HepG2 (cell line): ENCODE measurements around the gene PPBP. TPM values are rescaled to one million over a fixed set of nuclear protein-coding genes. Genes with fewer than 3 reads are reported as not detected.

Source experiments
- ATAC-seq: fragments of 200-7000 bp; cut with Tn5 transposase; 3 replicates; pipeline ENCODE4 v1.9.1; 2020; ENCODE audit warnings: mild to moderate bottlenecking, moderate library complexity
- BruUV-seq: library from RNA; stranded (reverse); fragments of 400-500 nt; replicated peaks from 2 replicates; lab custom pipeline; 2021; lab: Mats Ljungman, UMichigan
- CTCF ChIA-PET: fragments of 300-600 bp; formaldehyde crosslinking; extraction: SDS; loops from one replicate; lab custom pipeline; 2021; ENCODE audit warnings: low total read pairs, inconsistent platforms, low intra/inter-chr PET ratio; lab: Yijun Ruan, JAX
- POLR2A ChIA-PET: fragments of 350-600 bp; sonication (Branson Sonifier 250); formaldehyde crosslinking; loops from one replicate; lab custom pipeline; 2020; ENCODE audit warnings: antibody characterized with exemption, inconsistent platforms; lab: Yijun Ruan, JAX
- DNase-seq: peaks from one replicate; pipeline ENCODE4 v3.0.0-alpha.2; 2015; ENCODE audit warnings: low spot score
- FAIRE-seq: peaks from 3 replicates; lab custom pipeline; 2011; peaks lifted over from hg19 to GRCh38; lab: Jason Lieb, UNC
- H2AFZ ChIP-seq: one replicate; pipeline ENCODE4 v1.6.1; 2011; ENCODE audit warnings: low read length, inconsistent platforms
- H3K27ac ChIP-seq: fragments of 300-600 bp; 3 replicates; pipeline ENCODE4 v1.8.0; 2011; ENCODE audit warnings: mixed run types, mild to moderate bottlenecking, mixed read lengths, low read length, inconsistent platforms; ENCODE audit not compliant: insufficient read depth; ENCODE audit errors: extremely low read length
- H3K27me3 ChIP-seq, 2 experiments: fragments of 200-600 bp in 1 of 2; 2 replicates in 1 of 2; 3 replicates in 1 of 2; pipeline versions ENCODE4 v1.6.0 to v1.8.0; 2011; ENCODE audit warnings: low read length in 2 of 2, mild to moderate bottlenecking in 2 of 2, moderate library complexity in 2 of 2, inconsistent platforms in 1 of 2; ENCODE audit not compliant: insufficient read depth in 2 of 2, control insufficient read depth in 1 of 2
- H3K36me3 ChIP-seq, 2 experiments: fragments of 200-600 bp in 1 of 2; replicated peaks in 1 of 2; 2 replicates in 1 of 2; 3 replicates in 1 of 2; pipeline versions ENCODE4 v1.5.1 to v1.8.0; 2011; ENCODE audit warnings: low read length in 2 of 2, inconsistent platforms in 1 of 2; ENCODE audit not compliant: insufficient read depth in 2 of 2, control insufficient read depth in 1 of 2
- H3K4me1 ChIP-seq: 2 replicates; pipeline ENCODE4 v1.5.1; 2012; ENCODE audit warnings: low read length, inconsistent platforms; ENCODE audit not compliant: insufficient read depth
- H3K4me2 ChIP-seq: 2 replicates; pipeline ENCODE4 v1.6.0; 2011; ENCODE audit warnings: low read depth, low read length, inconsistent platforms
- H3K4me3 ChIP-seq, 3 experiments: fragments of 200-600 bp in 1 of 3; sonication (generic), shearing (Covaris generic) in 1 of 3; replicated peaks in 1 of 3; 2 replicates each; pipeline ENCODE4 v1.5.1; 2011 to 2016; ENCODE audit warnings: low read length in 3 of 3, inconsistent platforms in 2 of 3, low read depth in 2 of 3, mild to moderate bottlenecking in 2 of 3, control low read depth in 1 of 3, mixed read lengths in 1 of 3; ENCODE audit not compliant: insufficient read depth in 1 of 3
- H3K79me2 ChIP-seq: one replicate; pipeline ENCODE4 v1.6.1; 2011; ENCODE audit warnings: low read length, inconsistent platforms; ENCODE audit not compliant: insufficient read depth
- H3K9ac ChIP-seq: 2 replicates; pipeline ENCODE4 v1.6.0; 2011; ENCODE audit warnings: mild to moderate bottlenecking, low read depth, low read length, inconsistent platforms; ENCODE audit not compliant: insufficient read depth
- H3K9me3 ChIP-seq: 2 replicates; pipeline ENCODE4 v1.5.1; 2012; ENCODE audit warnings: mild to moderate bottlenecking, low read length
- H4K20me1 ChIP-seq: 2 replicates; pipeline ENCODE4 v1.6.0; 2011; ENCODE audit warnings: inconsistent platforms, mild to moderate bottlenecking, low read length, moderate library complexity; ENCODE audit not compliant: insufficient read depth
- CHCHD3 ChIP-seq: sonication (generic); formaldehyde crosslinking; IDR thresholded peaks from 2 replicates; pipeline ENCODE4 v1.8.0; 2022; ENCODE audit warnings: mild to moderate bottlenecking, missing genetic modification reagents, moderate library complexity
- CSRNP1 ChIP-seq: sonication (generic); formaldehyde crosslinking; IDR thresholded peaks from 2 replicates; pipeline ENCODE4 v1.8.1; 2023; ENCODE audit warnings: mild to moderate bottlenecking, missing genetic modification reagents
- HIC2 ChIP-seq: sonication (generic); formaldehyde crosslinking; IDR thresholded peaks from 2 replicates; pipeline ENCODE4 v1.9.0; 2022; ENCODE audit warnings: low read depth, missing genetic modification reagents
- KAT7 ChIP-seq: IDR thresholded peaks from 2 replicates; pipeline ENCODE4 v1.6.1; 2018; ENCODE audit warnings: borderline replicate concordance, missing compliant biosample characterization
- PPARG ChIP-seq: conservative IDR thresholded peaks from 2 replicates; pipeline ENCODE4 v1.6.1; 2016; ENCODE audit warnings: missing biosample characterization, missing genetic modification reagents
- TFDP1 ChIP-seq: IDR thresholded peaks from 2 replicates; pipeline ENCODE4 v1.6.1; 2016; ENCODE audit warnings: missing compliant biosample characterization, missing genetic modification reagents, borderline replicate concordance
- ZNF275 ChIP-seq: sonication (generic); formaldehyde crosslinking; IDR thresholded peaks from 2 replicates; pipeline ENCODE4 v1.8.0; 2022; ENCODE audit warnings: missing genetic modification reagents, mild to moderate bottlenecking, inconsistent platforms, borderline replicate concordance
- ZNF512 ChIP-seq: sonication (generic); formaldehyde crosslinking; IDR thresholded peaks from 2 replicates; pipeline ENCODE4 v1.4.0; 2020; ENCODE audit warnings: mild to moderate bottlenecking, missing genetic modification reagents
- in situ Hi-C: cut with HindIII; loops from 2 replicates; pipeline ENCODE4 v1.10.0; 2017; ENCODE audit warnings: low pct_unique_long_range_greater_than_20kb; ENCODE audit not compliant: extremely low pct_ligation_motif_present
- intact Hi-C: fragments of 100-400 bp; cut with micrococcal nuclease; formaldehyde crosslinking; loops from one replicate; pipeline ENCODE4 v1.10.0; 2022; ENCODE audit not compliant: unreplicated experiment
- polyA plus RNA-seq, 8 experiments: library from polyadenylated mRNA; depleted of rRNA in 3 of 8; stranded (reverse) in 7 of 8; unstranded in 1 of 8; fragments of >200 nt; fragmentation: Illumina TruSeq in 4 of 8; extraction: Trizol in 4 of 8; gene quantifications; 2 replicates each; pipeline versions ENCODE4 v1.2.1 to v1.2.3, GENCODE V29; 2011 to 2016; ENCODE audit warnings: low read depth in 4 of 8, missing spikeins in 1 of 8, mixed read lengths in 1 of 8; ENCODE audit not compliant: insufficient read depth in 1 of 8
- total RNA-seq, 5 experiments: library from RNA; depleted of rRNA; stranded (reverse); fragments of >200 nt; fragmentation: Illumina TruSeq; extraction: Trizol; gene quantifications; 2 replicates each; pipeline ENCODE4 v1.2.3, GENCODE V29; 2016; ENCODE audit warnings: low read depth in 1 of 5

PPBP gene
- total and polyA plus RNA-seq, 2 of the 13 experiments (the other 11 are each of a cell fraction or from before 2014, with no cell fraction given) = not detected

GRCh38 chr4:73979407-73979957 is 8.5 kb downstream of the PPBP start (continued):
- TF ChIP-seq CSRNP1 (CRISPR knock-in tag) = no peak

GRCh38 chr4:73978886-73979285 is 9.1 kb downstream of the PPBP start:
- DNase-seq (no peak), ATAC-seq (no peak), FAIRE-seq (no peak)
- H3K79me2 ChIP-seq = no peaks in the 10 kb centered on the region
- POLR2A ChIA-PET = no interaction called here
- H3K27ac ChIP-seq = no peak overlapping the region
- H3K36me3 ChIP-seq = no peaks in the 10 kb centered on the region
- CTCF ChIA-PET = no interaction called here
- in situ Hi-C loops (no loop called here), intact Hi-C loops (no loop called here)
- H3K9ac ChIP-seq = no peak overlapping the region
- H3K9me3 ChIP-seq = no peaks in the 10 kb centered on the region
- no TSS peak for BruUV-seq
- H3K27me3 ChIP-seq = peaks cover 3 to 8% of the 10 kb centered on the region in 2 experiments; a peak in 3 of 5 replicates
- H2AFZ ChIP-seq = no peak overlapping the region
- no peak overlapping the region for H3K4me2 ChIP-seq
- no peaks in the 10 kb centered on the region for H4K20me1 ChIP-seq
- no peak overlapping the region for H3K4me3 ChIP-seq
- H3K4me1 ChIP-seq = no peaks in the 10 kb centered on the region
- TF ChIP-seq TFDP1 (CRISPR knock-in tag) (no peak), KAT7 (no peak), HIC2 (CRISPR knock-in tag) (no peak), ZNF275 (CRISPR knock-in tag) (no peak), ZNF512 (CRISPR knock-in tag) (no peak), CHCHD3 (CRISPR knock-in tag) (no peak), PPARG (CRISPR knock-in tag) (no peak)
